Psoas muscle (tissue), 8 donors: ENCODE results near the gene DHDDS. TPM values are rescaled to one million over a fixed set of nuclear protein-coding genes. Genes with fewer than 3 reads are reported as not detected.
"Not testable (repeated sequence)": the region's sequence is repeated elsewhere in the genome, so short reads cannot be mapped to it uniquely, and the experiment has no call there.

ENCODE experiments used
- ATAC-seq, 4 donors: fragments of 200-7000 bp; cut with Tn5 transposase; one replicate each; pipeline ENCODE4 v1.9.1; 2020; ENCODE audit warnings: moderate library complexity in 3 of 4, mild to moderate bottlenecking in 2 of 4
- DNase-seq, 2 donors: peaks; one replicate each; pipeline ENCODE4 v3.0.0-alpha.2; 2020
- H3K27ac ChIP-seq: fragments of 200-600 bp; one replicate; pipeline ENCODE4 v1.8.0; 2022
- H3K27me3 ChIP-seq, 3 donors: fragments of 200-600 bp in 1 of 3; one replicate each; pipeline versions ENCODE4 v1.6.1 to v1.8.0; 2013 to 2022; ENCODE audit warnings: low read length in 2 of 3, mild to moderate bottlenecking in 2 of 3, moderate library complexity in 1 of 3; ENCODE audit not compliant: insufficient read depth in 3 of 3
- H3K36me3 ChIP-seq, 2 donors: fragments of 200-600 bp in 1 of 2; one replicate each; pipeline versions ENCODE4 v1.6.1 to v1.8.0; 2013 to 2022; ENCODE audit warnings: low read depth in 1 of 2, mild to moderate bottlenecking in 1 of 2, moderate library complexity in 1 of 2; ENCODE audit not compliant: insufficient read depth in 1 of 2
- H3K4me1 ChIP-seq: fragments of 200-600 bp; one replicate; pipeline ENCODE4 v1.8.0; 2022
- H3K4me3 ChIP-seq: fragments of 200-600 bp; one replicate; pipeline ENCODE4 v1.8.0; 2022; ENCODE audit warnings: mild to moderate bottlenecking
- H3K9me3 ChIP-seq: fragments of 200-600 bp; one replicate; pipeline ENCODE4 v1.8.0; 2022
- WGBS, 3 donors: extraction: QIAGEN DNeasy Blood & Tissue Kit; methylation state at CpG; one replicate each; pipeline versions ENCODE4 v1.1.6 to v1.1.7; 2013; 5-methylcytosine and 5-hydroxymethylcytosine counted together
- intact Hi-C, 2 donors: fragments of 100-400 bp; cut with DNase I; formaldehyde crosslinking; loops; one replicate each; pipeline versions ENCODE4 v1.11.0 to v1.14.2; 2022
- long read RNA-seq, 2 donors: library from polyadenylated mRNA; unstranded; transcript quantifications; one replicate each; pipeline ENCODE4 v2.0.0, GENCODE V29; 2021
- polyA plus RNA-seq, 3 donors: library from polyadenylated mRNA; stranded (reverse); fragments of 200-250 nt; gene quantifications; one replicate each; pipeline ENCODE4 v1.2.3, GENCODE V29; 2013
- total RNA-seq, 4 donors: library from RNA; stranded (reverse); fragmentation: NEBNext Ultra II Directional in 2 of 4; extraction: Animal tissue kit (Norgen Biotek cat#: 25700) in 2 of 4; gene quantifications; one replicate each; pipeline versions ENCODE4 v1.2.1 to v1.2.4, GENCODE V29; 2021 to 2023
- TF ChIP-seq, protein P1 (sequence below): fragments of 200-600 bp; IDR thresholded peaks from one replicate; pipeline ENCODE4 v1.8.0; 2022; ENCODE audit warnings: antibody characterized with exemption
- donor health status: healthy with polysubstance abuse.
- donor health status: DM: no; HTN: no; CAD: no; lungs with moderate emphysema.
- donor health status: Bipolar disorder and iron deficiency.
- donor health status: healthy.
- donor health status: DM: yes; HTN: yes; CAD: no.
- donor health status: DM: no; HTN: no; CAD: no.
- donor health status: DM: no; HTN: no; CAD: no.
- donor health status: DM: yes; HTN: yes; CAD: no.

DHDDS gene, protein sequence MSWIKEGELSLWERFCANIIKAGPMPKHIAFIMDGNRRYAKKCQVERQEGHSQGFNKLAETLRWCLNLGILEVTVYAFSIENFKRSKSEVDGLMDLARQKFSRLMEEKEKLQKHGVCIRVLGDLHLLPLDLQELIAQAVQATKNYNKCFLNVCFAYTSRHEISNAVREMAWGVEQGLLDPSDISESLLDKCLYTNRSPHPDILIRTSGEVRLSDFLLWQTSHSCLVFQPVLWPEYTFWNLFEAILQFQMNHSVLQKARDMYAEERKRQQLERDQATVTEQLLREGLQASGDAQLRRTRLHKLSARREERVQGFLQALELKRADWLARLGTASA
- total RNA-seq (10 to 100 TPM; 14.1 to 25.8 (median 21.4) TPM), polyA plus RNA-seq (10 to 100 TPM; 15.8 to 40.6 (median 23.3) TPM)
- long read RNA-seq, donor 1, partial matches to known transcripts, result 0 of 1 reads
- long read RNA-seq, donor 1, other reads (novel, unspliced or antisense), result 0 of 1 reads
- long read RNA-seq, donor 2, transcript DHDDS-201 (9 exons, 1,403 nt), result major isoform, 5 of 19 reads
- long read RNA-seq, donor 2, partial matches to known transcripts, result 4 of 19 reads
- long read RNA-seq, donor 2, other reads (novel, unspliced or antisense), result 9 of 19 reads

DNA sequence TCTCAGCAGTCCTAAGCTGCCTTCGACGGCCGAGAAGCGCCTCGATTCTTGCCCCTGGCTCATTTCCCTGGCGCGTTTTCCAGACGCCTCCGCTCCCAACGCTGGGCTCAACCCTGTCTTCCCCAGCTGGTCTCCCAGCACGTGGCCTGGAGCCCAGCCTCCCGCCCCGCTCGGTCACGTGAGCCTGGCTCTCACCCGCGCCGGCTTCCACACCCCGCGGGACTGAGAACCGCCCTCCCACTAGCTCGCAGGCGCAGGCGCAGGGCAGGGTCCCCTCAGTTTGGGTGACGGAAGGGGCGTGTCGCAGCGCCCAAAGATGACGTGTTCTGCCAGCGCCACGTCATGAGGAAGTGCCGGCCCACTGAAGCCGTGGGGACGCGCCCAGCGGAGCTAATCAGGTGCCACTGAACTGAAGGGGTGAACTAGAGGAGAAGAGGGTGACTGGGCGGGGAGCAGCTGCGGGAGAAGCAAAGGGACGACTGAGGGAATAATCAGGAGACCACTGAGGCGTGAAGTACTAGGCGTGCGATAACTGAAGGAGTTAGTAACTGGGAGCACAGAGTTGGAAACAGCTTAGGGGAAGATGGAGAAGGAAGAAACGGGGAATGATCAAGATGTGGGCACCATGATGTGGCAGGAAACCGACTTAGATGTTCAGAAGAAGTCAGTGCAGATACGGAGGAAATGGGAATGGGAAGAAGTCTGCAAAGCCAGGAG lies at the start of gene DHDDS:
Gene DHDDS, plus strand, starts transcription at position 343 of the 717 bp plus-strand sequence. CDS start 625 bp downstream, outside the sequence.
- H3K36me3 ChIP-seq, result peaks cover 3 to 25% of the 10 kb centered on the region in 2 donors
- intact Hi-C loops, result loop anchor here (2.0 to 5.0 kb wide), 2 partner anchors 40 to 41 kb away; partner anchors contain the start of gene HMGN2 (in 2 of the 2)
- peak within 1 kb of the TSS; percentile 90 for H3K27ac ChIP-seq
- no peaks in the 10 kb centered on the region for H3K9me3 ChIP-seq
- WGBS, 3 donors, result 0 to 1% (median 0%) methylated on average over 45 of the region's 45 CpGs
- H3K27me3 ChIP-seq, result no peaks in the 10 kb centered on the region
- H3K4me3 ChIP-seq, result peak within 1 kb of the TSS; percentile 94
- ATAC-seq, result peak; percentile 99 to 100 (median 100)
- DNase-seq, result peak; percentile 99
- H3K4me1 ChIP-seq, result peaks cover 11% of the 10 kb centered on the region
- TF ChIP-seq, protein P1, sequence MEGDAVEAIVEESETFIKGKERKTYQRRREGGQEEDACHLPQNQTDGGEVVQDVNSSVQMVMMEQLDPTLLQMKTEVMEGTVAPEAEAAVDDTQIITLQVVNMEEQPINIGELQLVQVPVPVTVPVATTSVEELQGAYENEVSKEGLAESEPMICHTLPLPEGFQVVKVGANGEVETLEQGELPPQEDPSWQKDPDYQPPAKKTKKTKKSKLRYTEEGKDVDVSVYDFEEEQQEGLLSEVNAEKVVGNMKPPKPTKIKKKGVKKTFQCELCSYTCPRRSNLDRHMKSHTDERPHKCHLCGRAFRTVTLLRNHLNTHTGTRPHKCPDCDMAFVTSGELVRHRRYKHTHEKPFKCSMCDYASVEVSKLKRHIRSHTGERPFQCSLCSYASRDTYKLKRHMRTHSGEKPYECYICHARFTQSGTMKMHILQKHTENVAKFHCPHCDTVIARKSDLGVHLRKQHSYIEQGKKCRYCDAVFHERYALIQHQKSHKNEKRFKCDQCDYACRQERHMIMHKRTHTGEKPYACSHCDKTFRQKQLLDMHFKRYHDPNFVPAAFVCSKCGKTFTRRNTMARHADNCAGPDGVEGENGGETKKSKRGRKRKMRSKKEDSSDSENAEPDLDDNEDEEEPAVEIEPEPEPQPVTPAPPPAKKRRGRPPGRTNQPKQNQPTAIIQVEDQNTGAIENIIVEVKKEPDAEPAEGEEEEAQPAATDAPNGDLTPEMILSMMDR, result no peak

DNA sequence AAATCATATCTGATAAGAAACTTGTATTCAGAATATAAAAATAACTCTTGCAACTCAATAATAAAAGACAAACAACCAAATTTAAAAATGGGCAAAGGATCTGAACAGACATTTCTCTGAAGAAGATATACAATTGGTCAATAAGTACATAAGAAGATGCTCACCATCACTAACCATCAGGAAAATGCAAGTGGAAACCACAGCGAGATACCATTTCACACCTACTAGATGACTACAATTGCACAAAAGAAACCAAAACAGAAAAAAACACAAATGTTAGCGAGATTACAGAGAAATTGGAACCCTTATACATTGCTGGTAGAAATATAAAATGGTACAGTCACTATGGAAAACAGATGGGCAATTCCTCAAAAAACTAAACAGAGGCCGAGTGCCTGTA lies 48.0 kb upstream of the DHDDS start:
- DNase-seq (no peak), ATAC-seq (no peak)
- Histone ChIP-seq H3K4me3 (no peak overlapping the region), H3K27ac (no peak overlapping the region), H3K27me3 (peaks cover 0 to 5% (median 3%) of the 10 kb centered on the region in 3 donors), H3K9me3 (no peaks in the 10 kb centered on the region), H3K4me1 (no peaks in the 10 kb centered on the region), H3K36me3 (no peaks in the 10 kb centered on the region)
- TF ChIP-seq, protein P1, result no peak
- intact Hi-C loops, result no loop called here
- 74 to 78% (median 76%) methylated on average over 3 of the region's 3 CpGs for WGBS, 3 donors

DNA sequence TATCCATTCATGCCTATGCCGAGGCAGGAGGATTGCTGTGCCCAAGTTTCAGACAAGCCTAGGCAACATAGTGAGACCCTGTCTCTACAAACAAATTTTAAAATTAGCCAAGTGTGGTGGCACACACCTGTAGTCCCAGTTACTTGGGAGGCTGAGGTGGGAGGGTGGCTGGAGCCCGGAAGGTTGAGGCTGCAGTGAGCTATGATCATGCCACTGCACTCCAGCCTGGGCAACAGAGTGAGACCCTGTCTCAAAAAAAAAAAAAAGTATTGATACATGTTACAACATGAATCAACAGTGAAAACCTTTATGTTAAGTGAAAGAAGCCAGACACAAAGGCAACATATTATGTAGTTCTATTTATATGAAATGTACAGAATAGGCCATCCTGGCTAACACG lies 47.1 kb upstream of the DHDDS start:
- H3K4me3 ChIP-seq, H3K27me3 ChIP-seq, H3K27ac ChIP-seq, intact Hi-C loops, DNase-seq, H3K4me1 ChIP-seq, H3K9me3 ChIP-seq, ATAC-seq, H3K36me3 ChIP-seq: not testable (repeated sequence)
- 80 to 92% (median 88%) methylated on average over 3 of the region's 3 CpGs for WGBS, 3 donors

DNA sequence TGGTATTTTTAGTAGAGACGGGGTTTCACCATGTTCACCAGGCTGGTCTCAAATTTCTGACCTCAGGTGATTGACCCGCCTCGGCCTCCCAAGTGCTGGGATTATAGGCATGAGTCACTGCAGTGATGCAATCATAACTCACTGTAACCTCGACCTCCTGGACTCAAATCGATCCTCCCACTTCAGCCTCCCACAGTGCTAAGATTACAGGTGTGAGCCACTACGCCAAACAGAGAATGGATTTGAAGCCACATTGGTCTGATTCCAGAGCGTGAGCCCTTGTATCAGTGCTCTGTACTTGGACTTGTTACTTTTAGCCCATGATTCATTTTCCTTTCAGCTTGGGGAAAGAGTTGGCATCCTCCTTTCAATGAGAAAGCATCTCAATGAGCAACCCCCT lies 44.7 kb upstream of the DHDDS start:
- no peak for ATAC-seq
- H3K27me3 ChIP-seq, result peaks cover 0 to 5% (median 0%) of the 10 kb centered on the region in 3 donors

More for the DNA sequence above, 44.7 kb upstream of the DHDDS start:
- H3K9me3 ChIP-seq, result no peaks in the 10 kb centered on the region
- TF ChIP-seq, protein P1, result no peak
- no peak overlapping the region for H3K4me3 ChIP-seq
- no peaks in the 10 kb centered on the region for H3K36me3 ChIP-seq
- intact Hi-C loops, result no loop called here
- 38 to 54% (median 49%) methylated on average over 7 of the region's 7 CpGs for WGBS, 3 donors
- no peak overlapping the region for H3K27ac ChIP-seq
- DNase-seq, result no peak
- no peaks in the 10 kb centered on the region for H3K4me1 ChIP-seq
